Mesendoderm (in vitro differentiated cells): Measurements from ENCODE around the gene CREB3. TPM values are rescaled to one million over a fixed set of nuclear protein-coding genes. Genes with fewer than 3 reads are reported as not detected.
A peak's percentile ranks its signal among the peaks of the same experiment; 100 is the strongest.

Source experiments
- DNase-seq: peaks from one replicate; pipeline ENCODE4 v3.0.0; 2013
- H2AK5ac ChIP-seq: 2 replicates; pipeline ENCODE4 v1.6.1; 2013; ENCODE audit warnings: low read length, inconsistent platforms
- H2BK120ac ChIP-seq: 2 replicates; pipeline ENCODE4 v1.6.1; 2013; ENCODE audit warnings: low read depth, mild to moderate bottlenecking, low read length, moderate library complexity, mixed read lengths
- H2BK15ac ChIP-seq: replicated peaks from 2 replicates; pipeline ENCODE4 v1.6.1; 2013; ENCODE audit warnings: low read depth, mild to moderate bottlenecking, moderate library complexity
- H2BK5ac ChIP-seq: 2 replicates; pipeline ENCODE4 v1.6.1; 2013; ENCODE audit warnings: low read length, inconsistent platforms
- H3K18ac ChIP-seq: 2 replicates; pipeline ENCODE4 v1.6.1; 2013; ENCODE audit warnings: mild to moderate bottlenecking, low read length, mixed read lengths
- H3K23ac ChIP-seq: one replicate; pipeline ENCODE4 v1.6.1; 2013; ENCODE audit warnings: low read length
- H3K27ac ChIP-seq: 2 replicates; pipeline ENCODE4 v1.5.1; 2013; ENCODE audit warnings: low read depth, mild to moderate bottlenecking, inconsistent platforms, low read length, moderate library complexity
- H3K27me3 ChIP-seq: 2 replicates; pipeline ENCODE4 v1.6.1; 2013; ENCODE audit warnings: low read length, control low read depth, mild to moderate bottlenecking, inconsistent platforms; ENCODE audit not compliant: insufficient read depth, poor library complexity
- H3K36me3 ChIP-seq: 2 replicates; pipeline ENCODE4 v1.6.1; 2013; ENCODE audit warnings: low read length, inconsistent platforms; ENCODE audit not compliant: control insufficient read depth, insufficient read depth
- H3K4ac ChIP-seq: one replicate; pipeline ENCODE4 v1.6.1; 2013; ENCODE audit warnings: low read depth, mild to moderate bottlenecking, low read length, moderate library complexity
- H3K4me1 ChIP-seq: 2 replicates; pipeline ENCODE4 v1.6.1; 2013; ENCODE audit warnings: low read depth, low read length, inconsistent platforms; ENCODE audit not compliant: control insufficient read depth
- H3K4me2 ChIP-seq: 2 replicates; pipeline ENCODE4 v1.6.1; 2013; ENCODE audit warnings: low read length
- H3K4me3 ChIP-seq: 2 replicates; pipeline ENCODE4 v1.5.1; 2013; ENCODE audit warnings: mild to moderate bottlenecking, low read length
- H3K56ac ChIP-seq: one replicate; pipeline ENCODE4 v1.6.1; 2013; ENCODE audit warnings: low read length
- H3K79me1 ChIP-seq: 2 replicates; pipeline ENCODE4 v1.6.1; 2013; ENCODE audit warnings: low read length, inconsistent platforms
- H3K79me2 ChIP-seq: 2 replicates; pipeline ENCODE4 v1.6.1; 2013; ENCODE audit warnings: mild to moderate bottlenecking, low read length; ENCODE audit not compliant: control insufficient read depth, insufficient read depth
- H3K9ac ChIP-seq: 2 replicates; pipeline ENCODE4 v1.6.1; 2013; ENCODE audit warnings: low read length, inconsistent platforms
- H4K5ac ChIP-seq: one replicate; pipeline ENCODE4 v1.6.1; 2013; ENCODE audit warnings: low read length
- H4K8ac ChIP-seq: one replicate; pipeline ENCODE4 v1.6.1; 2013; ENCODE audit warnings: low read depth, mild to moderate bottlenecking, control low read depth, low read length, moderate library complexity
- WGBS: extraction: QIAGEN DNeasy Blood & Tissue Kit; methylation state at CpG from one replicate; pipeline ENCODE4 v1.1.7; 2013; ENCODE audit warnings: low lambda C conversion rate, missing lambda C conversion rate; ENCODE audit not compliant: insufficient coverage; ENCODE audit errors: extremely low coverage; 5-methylcytosine and 5-hydroxymethylcytosine counted together
- polyA plus RNA-seq, 2 experiments: library from polyadenylated mRNA; stranded (reverse); fragments of 200-250 nt; gene quantifications; one replicate each; pipeline ENCODE4 v1.2.3, GENCODE V29; 2013

Gene CREB3, protein sequence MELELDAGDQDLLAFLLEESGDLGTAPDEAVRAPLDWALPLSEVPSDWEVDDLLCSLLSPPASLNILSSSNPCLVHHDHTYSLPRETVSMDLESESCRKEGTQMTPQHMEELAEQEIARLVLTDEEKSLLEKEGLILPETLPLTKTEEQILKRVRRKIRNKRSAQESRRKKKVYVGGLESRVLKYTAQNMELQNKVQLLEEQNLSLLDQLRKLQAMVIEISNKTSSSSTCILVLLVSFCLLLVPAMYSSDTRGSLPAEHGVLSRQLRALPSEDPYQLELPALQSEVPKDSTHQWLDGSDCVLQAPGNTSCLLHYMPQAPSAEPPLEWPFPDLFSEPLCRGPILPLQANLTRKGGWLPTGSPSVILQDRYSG
- polyA plus RNA-seq (2013, experiment 1 of 2), result 19.8 TPM
- 19.8 TPM for polyA plus RNA-seq (2013, experiment 2 of 2)

DNA sequence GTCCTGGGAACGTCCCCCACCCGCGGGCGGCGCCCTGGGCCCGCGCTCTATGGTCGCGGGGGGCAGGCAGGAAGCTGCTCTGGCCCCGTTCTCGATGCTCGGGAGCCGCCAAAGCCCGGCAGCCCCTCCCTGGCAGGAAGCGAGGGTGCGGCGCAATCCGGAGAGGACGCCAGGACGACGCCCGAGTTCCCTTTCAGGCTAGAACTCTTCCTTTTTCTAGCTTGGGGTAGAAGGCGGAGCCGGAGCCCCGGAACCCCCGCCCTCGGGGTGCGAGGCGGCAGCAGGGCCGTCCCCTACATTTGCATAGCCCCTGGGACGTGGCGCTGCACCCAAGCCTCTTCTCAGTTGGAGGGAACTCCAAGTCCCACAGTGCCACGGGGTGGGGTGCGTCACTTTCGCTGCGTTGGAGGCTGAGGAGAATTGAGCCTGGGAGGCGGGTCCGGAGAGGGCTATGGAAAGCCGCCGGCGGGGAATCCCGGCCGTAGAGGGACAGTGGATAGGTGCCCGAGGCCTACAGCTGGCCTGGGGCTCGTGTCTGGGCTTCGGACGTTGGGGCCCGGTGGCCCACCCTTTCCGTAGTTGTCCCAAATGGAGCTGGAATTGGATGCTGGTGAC is at the start of gene CREB3, which contains the start of gene TLN1:
CREB3 (plus strand) TSS at position 482 of the 615 bp plus-strand sequence; CDS start at position 589, 107 bp downstream.
TLN1 (minus strand) TSS at position 11 of the 615 bp plus-strand sequence. CDS start 6,501 bp downstream, outside the sequence.
- Histone ChIP-seq H2AK5ac (peak within 1 kb of the TSS; percentile 54), H3K4me2 (peak within 1 kb of the TSS; percentile 95), H3K56ac (peak within 1 kb of the TSS; percentile 95), H3K27ac (peak within 1 kb of the TSS; percentile 90), H3K4ac (peak within 1 kb of the TSS; percentile 93), H4K5ac (peak within 1 kb of the TSS; percentile 14), H3K79me1 (peaks cover 30% of the 10 kb centered on the region), H3K23ac (no peak within 1 kb of the TSS), H4K8ac (peak within 1 kb of the TSS; percentile 84), H3K18ac (peak within 1 kb of the TSS; percentile 89), H3K4me3 (peak within 1 kb of the TSS; percentile 82), H3K9ac (peak within 1 kb of the TSS; percentile 86), H3K36me3 (peaks cover 7% of the 10 kb centered on the region), H2BK15ac (no peak within 1 kb of the TSS), H2BK120ac (peak within 1 kb of the TSS; percentile 56), H3K27me3 (no peaks in the 10 kb centered on the region), H3K4me1 (peaks cover 32% of the 10 kb centered on the region), H3K79me2 (peaks cover 34% of the 10 kb centered on the region), H2BK5ac (peak within 1 kb of the TSS; percentile 49)
- DNase-seq, result peak; percentile 99
- WGBS, result no CpG with 5 or more reads among the region's 49 CpGs

DNA sequence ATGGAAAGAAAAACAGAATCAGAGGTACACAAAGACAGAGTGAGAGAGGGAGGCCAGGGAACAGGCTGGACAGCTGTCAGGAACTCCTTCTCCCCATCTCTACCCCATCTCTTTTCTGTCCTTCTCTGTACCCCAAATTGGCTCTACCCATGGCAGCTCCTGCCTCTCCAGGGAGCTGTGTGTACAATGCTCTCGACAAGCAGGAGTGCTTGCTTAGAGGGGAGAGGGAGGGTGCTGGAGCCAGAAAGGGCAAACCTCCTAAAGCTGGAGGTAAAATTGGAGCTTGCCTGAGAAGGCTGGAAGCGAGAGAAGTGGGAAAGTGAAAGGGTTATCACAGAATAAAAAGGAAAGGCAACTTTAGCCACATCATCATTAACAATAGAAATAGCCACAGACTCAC is 49.1 kb upstream of the CREB3 start:
- Histone ChIP-seq H3K79me2 (peaks cover 9% of the 10 kb centered on the region), H3K79me1 (peaks cover 18% of the 10 kb centered on the region), H3K4me1 (peaks cover 7% of the 10 kb centered on the region), H3K9ac (no peak overlapping the region), H3K23ac (no peak overlapping the region), H2AK5ac (no peak overlapping the region), H3K18ac (no peak overlapping the region), H3K27ac (no peak overlapping the region), H3K56ac (no peak overlapping the region), H2BK5ac (no peak overlapping the region), H2BK120ac (no peak overlapping the region), H3K4me3 (no peak overlapping the region), H3K4ac (no peak overlapping the region), H3K27me3 (no peaks in the 10 kb centered on the region), H4K8ac (no peak overlapping the region), H4K5ac (no peak overlapping the region), H3K36me3 (peaks cover 11% of the 10 kb centered on the region), H2BK15ac (no peak overlapping the region), H3K4me2 (no peak overlapping the region)
- WGBS, result no CpG with 5 or more reads among the region's 2 CpGs
- DNase-seq, result no peak

DNA sequence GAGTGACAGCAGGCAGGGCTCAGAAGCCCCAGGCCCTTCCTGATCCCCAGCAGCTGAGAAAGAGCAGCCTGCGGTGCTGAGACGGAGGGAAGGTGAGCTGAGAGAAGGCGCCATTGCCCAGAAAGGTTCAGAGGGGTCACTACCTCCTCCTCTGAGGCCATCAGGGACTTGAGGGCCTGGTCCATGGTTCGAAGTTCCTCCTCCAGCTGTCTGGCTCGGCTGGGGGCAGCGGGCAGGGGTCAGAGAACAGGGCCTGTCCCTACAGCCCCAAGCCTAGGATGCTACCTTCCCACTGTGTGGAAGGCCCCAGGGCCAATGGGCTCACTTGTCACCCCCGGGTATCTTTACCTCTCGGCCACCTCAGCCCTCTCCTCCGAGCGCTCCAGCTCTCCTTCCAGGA is 47.5 kb upstream of the CREB3 start:
- Histone ChIP-seq H2BK15ac (no peak overlapping the region), H4K8ac (no peak overlapping the region), H3K4me2 (no peak overlapping the region), H4K5ac (no peak overlapping the region), H3K36me3 (peaks cover 11% of the 10 kb centered on the region), H3K56ac (no peak overlapping the region), H3K18ac (no peak overlapping the region), H3K79me1 (peaks cover 28% of the 10 kb centered on the region), H3K27me3 (no peaks in the 10 kb centered on the region), H3K4me3 (no peak overlapping the region), H3K4me1 (peaks cover 10% of the 10 kb centered on the region), H3K9ac (no peak overlapping the region), H3K23ac (no peak overlapping the region), H3K79me2 (peaks cover 23% of the 10 kb centered on the region), H2BK5ac (no peak overlapping the region), H3K4ac (no peak overlapping the region), H2AK5ac (no peak overlapping the region), H2BK120ac (no peak overlapping the region), H3K27ac (no peak overlapping the region)
- DNase-seq, result no peak
- WGBS, result no CpG with 5 or more reads among the region's 10 CpGs

DNA sequence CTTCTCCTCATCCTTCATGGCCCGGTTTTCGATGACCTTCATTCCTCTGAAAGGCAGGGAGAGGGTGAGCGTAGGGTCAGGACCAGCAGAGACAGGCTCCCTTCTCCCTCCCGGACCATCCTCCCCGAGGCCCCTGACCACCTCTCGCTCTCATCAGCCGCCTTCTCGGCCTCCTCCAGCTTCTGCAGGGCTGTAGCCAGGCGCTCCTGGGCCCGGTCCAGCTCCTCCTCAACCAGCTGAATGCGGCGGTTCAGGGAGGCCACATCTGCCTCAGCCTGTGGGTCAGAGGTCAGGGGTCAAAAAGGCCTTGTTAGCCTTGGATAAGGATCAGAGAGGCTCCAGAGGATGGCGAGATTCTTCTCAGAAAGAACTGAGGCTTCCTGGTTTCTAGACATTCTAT is 47.0 kb upstream of the CREB3 start:
- DNase-seq, result no peak
- H2BK15ac ChIP-seq, result no peak overlapping the region
- no peak overlapping the region for H2AK5ac ChIP-seq
- peaks cover 11% of the 10 kb centered on the region for H3K36me3 ChIP-seq
- no peaks in the 10 kb centered on the region for H3K27me3 ChIP-seq
- H4K5ac ChIP-seq, result no peak overlapping the region
- H3K56ac ChIP-seq, result no peak overlapping the region
- no peak overlapping the region for H3K4ac ChIP-seq
- H3K9ac ChIP-seq, result no peak overlapping the region
- H3K18ac ChIP-seq, result no peak overlapping the region
- no CpG with 5 or more reads among the region's 13 CpGs for WGBS
- H3K79me2 ChIP-seq, result peaks cover 23% of the 10 kb centered on the region
- no peak overlapping the region for H3K23ac ChIP-seq
- H4K8ac ChIP-seq, result no peak overlapping the region
- H3K27ac ChIP-seq, result no peak overlapping the region
- H3K79me1 ChIP-seq, result peaks cover 28% of the 10 kb centered on the region
- no peak overlapping the region for H2BK120ac ChIP-seq
- H3K4me2 ChIP-seq, result no peak overlapping the region
- H3K4me3 ChIP-seq, result no peak overlapping the region
- H3K4me1 ChIP-seq, result peaks cover 10% of the 10 kb centered on the region
- H2BK5ac ChIP-seq, result no peak overlapping the region

DNA sequence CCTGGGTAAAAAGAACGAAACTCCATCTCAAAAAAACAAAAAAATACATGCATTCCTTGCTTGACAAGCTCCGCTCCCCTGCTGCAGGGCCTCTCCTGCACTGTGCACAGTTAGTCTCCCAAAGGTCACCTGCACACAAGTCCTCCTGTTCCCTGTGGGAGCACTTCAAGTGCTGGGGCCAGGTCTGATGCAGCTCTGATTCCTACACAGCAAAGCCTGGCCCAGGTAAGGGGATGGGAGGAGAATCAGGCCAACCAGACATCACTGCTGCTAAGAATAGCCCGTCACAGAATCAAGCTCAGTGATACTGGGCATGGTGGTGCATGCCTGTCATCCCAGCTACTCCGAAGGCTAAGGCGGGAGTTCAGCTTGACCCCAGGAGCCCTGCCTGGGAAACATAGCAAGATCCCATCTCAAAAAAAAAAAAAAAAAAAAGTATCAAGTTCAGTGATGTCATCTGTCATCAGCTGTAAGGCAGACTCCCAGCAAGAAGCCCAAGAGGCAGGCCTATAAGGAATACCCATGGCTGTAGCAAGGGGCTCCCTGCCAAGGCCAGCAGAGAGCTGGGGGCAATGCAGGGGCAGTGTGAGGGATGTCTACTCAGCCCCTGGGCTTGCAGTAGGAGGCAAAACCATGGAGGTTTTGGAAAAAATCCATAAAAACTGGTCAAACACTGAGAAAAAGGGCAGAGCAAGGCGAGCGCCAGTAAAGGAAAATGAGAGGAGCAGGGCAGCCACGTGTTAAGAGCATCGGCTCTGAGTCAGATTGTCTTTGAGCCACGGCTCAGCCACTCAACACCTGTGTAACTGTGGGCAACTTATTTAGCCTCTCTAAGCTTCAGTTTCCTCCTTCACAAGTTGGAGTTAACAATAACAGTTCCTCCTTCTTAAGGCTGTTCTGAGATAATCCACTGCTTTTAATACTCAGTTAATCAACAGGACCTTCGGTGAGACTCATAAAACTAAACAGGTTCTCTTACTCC is 46.0 kb upstream of the CREB3 start:
- no peak overlapping the region for H3K4ac ChIP-seq
- peak overlapping the region; percentile 17 for H3K9ac ChIP-seq
- peaks cover 23% of the 10 kb centered on the region for H3K79me2 ChIP-seq
- no peak overlapping the region for H2BK15ac ChIP-seq
- H3K36me3 ChIP-seq, result peaks cover 11% of the 10 kb centered on the region
- H3K4me3 ChIP-seq, result no peak overlapping the region
- no peak overlapping the region for H2AK5ac ChIP-seq
- H3K56ac ChIP-seq, result no peak overlapping the region
- no peak overlapping the region for H4K8ac ChIP-seq
- H3K79me1 ChIP-seq, result peaks cover 28% of the 10 kb centered on the region
- no peak overlapping the region for H2BK120ac ChIP-seq
- H3K23ac ChIP-seq, result no peak overlapping the region
- no peak overlapping the region for H3K4me2 ChIP-seq
- H3K18ac ChIP-seq, result no peak overlapping the region
- no peak for DNase-seq
- no peak overlapping the region for H4K5ac ChIP-seq
- H3K27me3 ChIP-seq, result no peaks in the 10 kb centered on the region
- H3K4me1 ChIP-seq, result peaks cover 10% of the 10 kb centered on the region
- H2BK5ac ChIP-seq, result no peak overlapping the region
- no CpG with 5 or more reads among the region's 11 CpGs for WGBS
- H3K27ac ChIP-seq, result no peak overlapping the region
